NT2/D1 (cell line): ENCODE data around the gene SLC6A8.

ENCODE experiments used
- YY1 ChIP-seq: IDR thresholded peaks from 2 replicates; pipeline ENCODE4 v1.6.1; 2011; ENCODE audit not compliant: insufficient read length, insufficient read depth
- ZNF274 ChIP-seq: IDR thresholded peaks from 2 replicates; pipeline ENCODE4 v1.6.1; 2011; ENCODE audit warnings: mild to moderate bottlenecking, low read depth, low read length

DNA sequence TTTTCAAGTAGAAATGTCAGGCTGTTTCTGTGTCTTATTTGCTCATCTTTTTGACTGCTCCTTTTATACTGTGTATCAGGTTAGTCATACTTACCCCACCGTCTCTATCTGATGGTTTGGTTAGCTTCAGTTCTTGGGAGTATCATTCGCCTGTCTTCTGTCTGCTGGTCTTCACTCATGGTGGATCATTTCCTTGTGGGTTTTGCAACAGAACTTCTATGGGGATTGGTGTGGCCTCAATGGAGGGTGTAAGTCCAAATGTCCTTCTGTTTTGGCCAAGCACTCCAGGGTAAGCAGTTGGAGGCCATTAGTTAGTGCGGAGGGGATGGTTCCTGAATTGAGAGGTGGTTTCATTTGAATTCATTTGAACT, 44.1 kb downstream of the SLC6A8 start:
- no peak for TF ChIP-seq YY1
- TF ChIP-seq ZNF274: no peak
